C4-2B (cell line): ENCODE measurements around the gene KRTAP5-8.
"Not testable (repeated sequence)": the region's sequence is repeated elsewhere in the genome, so short reads cannot be mapped to it uniquely, and the experiment has no call there.

Experiments
- H3K27ac ChIP-seq: fragments of 450-650 bp; 2 replicates; pipeline ENCODE4 v1.5.1; 2017
- ZFX ChIP-seq: fragments of 450-650 bp; IDR thresholded peaks from 2 replicates; pipeline ENCODE4 v1.6.1; 2017
- TF ChIP-seq, protein P1 (sequence below): fragments of 450-650 bp; conservative IDR thresholded peaks from 2 replicates; pipeline ENCODE4 v1.5.1; 2017; ENCODE audit warnings: mild to moderate bottlenecking

Gene KRTAP5-8

GRCh38 chr11:71566081-71566620 lies 28.3 kb downstream of the KRTAP5-8 start:
- H3K27ac ChIP-seq = no peak overlapping the region
- TF ChIP-seq, protein P1, sequence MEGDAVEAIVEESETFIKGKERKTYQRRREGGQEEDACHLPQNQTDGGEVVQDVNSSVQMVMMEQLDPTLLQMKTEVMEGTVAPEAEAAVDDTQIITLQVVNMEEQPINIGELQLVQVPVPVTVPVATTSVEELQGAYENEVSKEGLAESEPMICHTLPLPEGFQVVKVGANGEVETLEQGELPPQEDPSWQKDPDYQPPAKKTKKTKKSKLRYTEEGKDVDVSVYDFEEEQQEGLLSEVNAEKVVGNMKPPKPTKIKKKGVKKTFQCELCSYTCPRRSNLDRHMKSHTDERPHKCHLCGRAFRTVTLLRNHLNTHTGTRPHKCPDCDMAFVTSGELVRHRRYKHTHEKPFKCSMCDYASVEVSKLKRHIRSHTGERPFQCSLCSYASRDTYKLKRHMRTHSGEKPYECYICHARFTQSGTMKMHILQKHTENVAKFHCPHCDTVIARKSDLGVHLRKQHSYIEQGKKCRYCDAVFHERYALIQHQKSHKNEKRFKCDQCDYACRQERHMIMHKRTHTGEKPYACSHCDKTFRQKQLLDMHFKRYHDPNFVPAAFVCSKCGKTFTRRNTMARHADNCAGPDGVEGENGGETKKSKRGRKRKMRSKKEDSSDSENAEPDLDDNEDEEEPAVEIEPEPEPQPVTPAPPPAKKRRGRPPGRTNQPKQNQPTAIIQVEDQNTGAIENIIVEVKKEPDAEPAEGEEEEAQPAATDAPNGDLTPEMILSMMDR = no peak
- no peak for TF ChIP-seq ZFX

GRCh38 chr11:71566626-71567599 lies 29.1 kb downstream of the KRTAP5-8 start:
- not testable (repeated sequence) for H3K27ac ChIP-seq

- H3K27ac ChIP-seq = not testable (repeated sequence)
Measured at GRCh38 chr11:71567633-71568032, 29.8 kb downstream of the KRTAP5-8 start.

DNA sequence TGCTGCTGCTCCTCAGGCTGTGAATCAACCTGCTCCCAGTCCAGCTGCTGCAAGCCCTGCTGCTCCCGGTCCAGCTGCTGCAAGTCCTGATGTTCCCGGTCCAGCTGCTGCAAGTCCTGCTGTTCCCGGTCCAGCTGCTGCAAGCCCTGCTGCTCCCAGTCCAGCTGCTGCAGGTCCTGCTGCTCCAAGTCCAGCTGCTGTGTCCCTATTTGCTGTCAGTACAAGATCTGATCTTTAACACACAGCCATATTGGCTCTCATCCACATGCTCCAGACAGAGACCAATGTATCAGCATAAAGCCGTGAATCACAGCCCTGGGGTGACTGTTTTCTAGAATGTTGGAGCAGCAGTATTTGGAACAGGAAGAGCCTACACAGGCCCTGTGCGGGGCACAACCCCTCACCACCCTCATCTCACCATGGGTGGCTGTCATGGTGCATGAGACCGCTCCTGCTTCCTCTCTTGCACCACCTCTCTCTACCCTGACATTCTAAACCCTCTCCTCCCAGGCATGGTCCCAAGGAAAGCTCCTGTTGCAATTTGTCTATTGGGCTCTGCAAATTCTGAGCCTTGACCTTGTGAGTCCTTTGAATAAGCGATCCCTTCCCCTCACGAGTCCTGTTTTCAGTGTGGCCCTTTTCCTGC lies 31.0 kb downstream of the KRTAP5-8 start:
- no peak for TF ChIP-seq ZFX
- TF ChIP-seq, protein P1 = no peak
- H3K27ac ChIP-seq = no peak overlapping the region

DNA sequence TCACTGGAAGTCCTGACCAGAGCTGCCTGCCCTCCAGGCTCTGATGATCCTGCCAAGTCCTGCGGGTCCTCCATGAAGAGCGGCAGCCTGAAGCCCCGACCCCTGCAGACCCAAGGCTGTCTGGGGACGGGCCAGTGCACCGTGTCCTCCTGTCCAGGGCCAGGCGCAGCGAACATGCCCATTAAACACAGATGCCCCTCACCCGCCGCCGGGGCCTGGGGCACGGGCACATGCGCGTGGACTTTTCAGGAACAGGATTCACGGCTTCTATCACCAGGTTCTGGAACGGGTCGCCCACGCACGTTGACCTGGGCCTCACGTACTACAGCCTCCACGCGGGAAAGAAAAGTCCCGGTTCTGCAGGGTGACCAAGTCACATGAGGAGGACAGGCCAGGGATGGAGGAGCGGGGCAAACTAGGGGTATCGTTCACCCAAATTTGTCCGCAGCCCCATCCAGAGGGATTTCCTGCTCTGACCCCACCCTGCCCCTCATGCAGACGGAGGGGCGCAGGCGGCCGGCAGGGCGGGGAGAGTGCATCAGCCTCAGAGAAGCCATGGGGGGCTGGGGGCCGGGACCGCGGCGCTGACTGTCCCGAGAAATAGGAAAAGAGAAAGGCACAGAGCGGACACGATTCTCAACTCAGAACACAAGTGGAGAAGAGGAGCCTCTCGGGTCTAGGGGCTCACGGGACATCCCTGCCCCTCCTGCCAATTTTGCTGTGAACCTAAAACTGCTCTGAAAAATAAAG lies 33.5 kb downstream of the KRTAP5-8 start:
- not testable (repeated sequence) for H3K27ac ChIP-seq

DNA sequence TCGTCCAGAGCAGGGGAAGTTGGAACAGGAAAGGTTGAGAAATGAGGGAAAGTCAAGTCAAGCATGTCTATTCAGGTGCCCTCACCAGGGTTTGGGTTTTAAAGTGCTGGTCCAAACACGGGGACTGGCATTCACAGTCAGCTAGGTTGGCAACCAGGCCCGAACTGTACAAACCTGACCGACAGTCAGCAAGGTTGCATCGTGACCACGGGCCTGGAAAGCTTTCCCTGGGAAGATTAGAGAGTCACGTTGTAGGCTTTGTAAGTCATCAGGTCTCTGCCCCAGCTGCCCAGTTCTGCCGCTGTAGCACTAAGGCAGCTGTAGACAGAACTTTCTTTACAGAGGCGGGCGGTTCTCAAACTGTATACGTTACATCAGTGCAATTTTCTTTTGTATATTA lies 35.0 kb downstream of the KRTAP5-8 start:
- H3K27ac ChIP-seq = no peak overlapping the region
- TF ChIP-seq, protein P1 = no peak
- no peak for TF ChIP-seq ZFX

DNA sequence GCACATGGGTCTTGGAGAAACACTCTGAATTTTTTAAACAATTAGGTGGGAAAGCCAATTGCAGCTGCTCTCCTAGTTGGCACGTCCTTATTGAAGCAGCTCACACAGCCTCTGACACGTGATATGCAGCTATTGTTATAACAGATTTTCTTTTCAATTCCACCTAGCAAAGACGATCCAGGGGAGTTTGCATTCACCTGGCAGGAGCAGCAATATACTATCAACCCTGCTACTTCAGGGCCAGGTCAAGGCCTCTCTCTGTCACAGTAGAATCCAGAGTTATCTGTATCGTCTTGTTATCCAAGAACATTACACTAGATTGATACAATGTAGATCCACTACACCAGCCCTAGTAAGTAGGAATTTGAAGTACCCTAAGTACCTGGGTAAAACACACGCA lies 36.6 kb downstream of the KRTAP5-8 start:
- no peak for TF ChIP-seq ZFX
- TF ChIP-seq, protein P1 = no peak
- H3K27ac ChIP-seq = no peak overlapping the region

GRCh38 chr11:71575723-71576424 lies 38.0 kb downstream of the KRTAP5-8 start:
- no peak overlapping the region for H3K27ac ChIP-seq
- no peak for TF ChIP-seq ZFX
- TF ChIP-seq, protein P1 = no peak

- not testable (repeated sequence) for H3K27ac ChIP-seq
Measured at GRCh38 chr11:71576688-71577465, 39.1 kb downstream of the KRTAP5-8 start.
